Astrocyte of the cerebellum (primary cell): Measurements from ENCODE around the gene ANKRD44.

Experiments used
- DNase-seq: peaks from one replicate; pipeline ENCODE4 v3.0.0-alpha.2; 2011; ENCODE audit warnings: low read depth
- H3K4me3 ChIP-seq: 2 replicates; pipeline ENCODE4 v1.5.1; 2011; ENCODE audit warnings: mild to moderate bottlenecking, low read depth, low read length, moderate library complexity
- in situ Hi-C: cut with HindIII; loops from 2 replicates; pipeline ENCODE4 v1.10.0; 2017; ENCODE audit warnings: low sequenced_read_pairs
- TF ChIP-seq, protein P1 (sequence below): IDR thresholded peaks from 2 replicates; pipeline ENCODE4 v1.5.1; 2012; ENCODE audit warnings: low read length, low read depth, moderate library complexity, mild to moderate bottlenecking; ENCODE audit errors: missing control alignments

Gene ANKRD44

DNA sequence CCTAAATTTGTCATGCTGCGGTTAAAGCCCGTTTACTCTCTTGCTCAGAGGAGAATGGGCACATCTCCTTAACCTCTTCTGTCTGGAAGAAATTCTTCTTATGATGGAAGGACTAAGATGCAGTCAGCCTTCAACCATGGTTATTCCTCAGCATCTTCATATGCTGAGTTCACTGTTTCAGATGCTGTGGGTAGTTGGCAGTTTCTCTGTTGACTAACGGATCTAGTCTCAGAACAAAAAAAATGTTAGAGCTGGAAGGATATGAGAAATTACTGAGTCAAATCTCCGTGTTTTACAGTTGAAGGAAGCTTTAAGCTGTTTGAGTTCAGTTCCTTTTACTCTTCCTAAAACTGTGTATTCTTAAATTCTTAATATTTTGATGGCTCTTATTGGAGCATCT, 340.5 kb downstream of the ANKRD44 start:
- no peak overlapping the region for H3K4me3 ChIP-seq
- no peak for DNase-seq
- TF ChIP-seq, protein P1, sequence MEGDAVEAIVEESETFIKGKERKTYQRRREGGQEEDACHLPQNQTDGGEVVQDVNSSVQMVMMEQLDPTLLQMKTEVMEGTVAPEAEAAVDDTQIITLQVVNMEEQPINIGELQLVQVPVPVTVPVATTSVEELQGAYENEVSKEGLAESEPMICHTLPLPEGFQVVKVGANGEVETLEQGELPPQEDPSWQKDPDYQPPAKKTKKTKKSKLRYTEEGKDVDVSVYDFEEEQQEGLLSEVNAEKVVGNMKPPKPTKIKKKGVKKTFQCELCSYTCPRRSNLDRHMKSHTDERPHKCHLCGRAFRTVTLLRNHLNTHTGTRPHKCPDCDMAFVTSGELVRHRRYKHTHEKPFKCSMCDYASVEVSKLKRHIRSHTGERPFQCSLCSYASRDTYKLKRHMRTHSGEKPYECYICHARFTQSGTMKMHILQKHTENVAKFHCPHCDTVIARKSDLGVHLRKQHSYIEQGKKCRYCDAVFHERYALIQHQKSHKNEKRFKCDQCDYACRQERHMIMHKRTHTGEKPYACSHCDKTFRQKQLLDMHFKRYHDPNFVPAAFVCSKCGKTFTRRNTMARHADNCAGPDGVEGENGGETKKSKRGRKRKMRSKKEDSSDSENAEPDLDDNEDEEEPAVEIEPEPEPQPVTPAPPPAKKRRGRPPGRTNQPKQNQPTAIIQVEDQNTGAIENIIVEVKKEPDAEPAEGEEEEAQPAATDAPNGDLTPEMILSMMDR: no peak
- in situ Hi-C loops: no loop called here

DNA sequence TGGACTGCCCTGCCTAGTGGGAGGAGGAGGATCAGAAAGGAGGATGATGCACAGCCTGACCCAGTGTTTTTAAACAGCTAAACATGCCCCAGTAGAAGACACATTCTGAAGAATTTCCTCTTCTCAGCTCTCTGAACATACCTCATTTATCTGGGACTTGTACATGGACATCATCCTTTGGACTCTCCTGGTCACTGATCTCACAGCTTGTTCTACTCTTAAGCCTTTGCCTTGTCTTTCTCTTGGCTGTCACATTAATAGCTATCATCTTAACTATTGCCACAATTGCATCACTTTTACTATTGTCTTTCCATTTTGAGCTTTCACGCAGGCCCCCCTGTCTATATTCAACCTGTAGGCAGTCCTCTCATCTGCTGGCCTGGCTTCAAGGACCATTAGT, 342.1 kb downstream of the ANKRD44 start:
- no peak overlapping the region for H3K4me3 ChIP-seq
- in situ Hi-C loops: no loop called here
- no peak for DNase-seq
- TF ChIP-seq, protein P1: no peak

DNA sequence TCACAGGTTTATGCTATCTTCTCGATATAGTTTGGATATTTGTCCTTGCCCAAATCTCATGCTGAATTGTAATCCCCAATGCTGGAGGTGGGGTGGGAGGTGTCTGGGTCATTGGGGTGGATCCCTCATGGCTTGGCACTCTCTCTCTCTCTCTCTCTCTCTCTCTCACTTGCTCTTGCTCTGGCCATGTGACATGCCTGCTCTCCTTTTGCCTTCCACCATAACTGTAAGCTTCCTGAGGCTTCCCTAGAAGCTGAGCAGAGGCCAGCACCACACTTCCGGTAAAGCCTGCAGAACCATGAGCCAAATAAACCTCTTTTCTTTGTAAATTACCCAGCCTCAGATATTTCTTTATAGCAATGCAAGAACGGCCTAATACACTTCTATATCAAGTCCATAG, 342.8 kb downstream of the ANKRD44 start:
- DNase-seq: no peak
- TF ChIP-seq, protein P1: no peak
- in situ Hi-C loops: no loop called here

DNA sequence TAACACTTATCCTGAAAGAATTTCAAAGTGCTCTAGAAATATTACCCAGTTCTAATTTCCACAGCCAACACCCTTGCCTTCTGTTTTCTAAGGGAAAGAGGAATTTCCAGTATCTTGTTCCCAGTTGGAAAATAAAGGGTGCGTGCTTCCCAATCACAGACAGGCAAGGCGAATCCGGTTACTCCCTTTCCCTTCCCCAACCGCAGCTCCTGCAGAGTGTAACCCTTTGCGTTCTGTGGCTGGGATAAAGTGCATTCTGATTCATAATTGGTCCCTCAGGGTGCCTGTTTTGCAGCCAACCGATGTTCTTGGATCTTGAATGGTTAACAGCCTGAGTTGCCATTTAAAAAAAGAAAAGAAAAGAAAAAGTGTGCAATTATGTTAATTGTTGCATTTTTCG, 343.5 kb downstream of the ANKRD44 start:
- TF ChIP-seq, protein P1: no peak
- DNase-seq: peak; percentile 34
- peak overlapping the region; percentile 3 for H3K4me3 ChIP-seq
- in situ Hi-C loops: no loop called here

More for the DNA sequence above, 342.8 kb downstream of the ANKRD44 start:
- H3K4me3 ChIP-seq: no peak overlapping the region

DNA sequence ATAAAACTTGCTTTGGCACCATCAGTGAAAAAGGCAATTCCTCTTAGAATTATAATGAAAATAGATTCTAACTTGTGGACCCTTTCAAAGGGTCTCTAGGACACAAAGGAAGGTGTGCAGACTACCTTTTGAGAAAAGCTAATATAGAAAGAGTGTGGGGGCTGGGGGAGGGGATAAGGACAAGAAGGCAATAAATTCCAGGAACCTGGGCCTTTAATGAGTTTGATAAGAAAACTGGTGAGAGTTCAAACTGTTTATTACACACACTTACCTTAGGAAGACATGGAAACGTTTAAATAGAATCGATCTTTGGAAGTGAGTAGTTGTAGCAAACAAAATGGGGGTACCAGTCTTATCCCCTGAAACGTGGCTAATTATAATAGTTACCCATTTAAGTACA, 344.5 kb downstream of the ANKRD44 start:
- TF ChIP-seq, protein P1: no peak
- H3K4me3 ChIP-seq: no peak overlapping the region
- DNase-seq: no peak
- in situ Hi-C loops: no loop called here

DNA sequence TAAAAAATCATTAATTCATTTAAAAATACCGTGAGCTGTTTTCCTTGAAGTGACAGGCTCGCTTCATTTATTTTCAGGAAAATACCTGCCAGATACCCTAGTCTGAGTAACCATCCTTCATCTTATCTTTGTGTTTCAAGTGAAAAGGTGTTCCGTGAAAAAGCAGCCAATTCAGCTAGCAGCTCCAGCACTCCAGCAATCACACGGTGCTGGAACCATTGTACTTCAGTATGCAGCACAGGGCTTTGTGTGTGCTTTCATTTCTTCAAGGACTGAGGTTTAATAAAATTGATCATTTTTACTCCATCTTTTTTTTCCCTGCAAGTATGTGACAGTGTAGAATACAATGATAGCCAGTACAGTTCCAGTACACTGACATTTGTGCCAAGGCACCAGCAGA, 344.9 kb downstream of the ANKRD44 start:
- TF ChIP-seq, protein P1: no peak
- in situ Hi-C loops: no loop called here
- no peak for DNase-seq

DNA sequence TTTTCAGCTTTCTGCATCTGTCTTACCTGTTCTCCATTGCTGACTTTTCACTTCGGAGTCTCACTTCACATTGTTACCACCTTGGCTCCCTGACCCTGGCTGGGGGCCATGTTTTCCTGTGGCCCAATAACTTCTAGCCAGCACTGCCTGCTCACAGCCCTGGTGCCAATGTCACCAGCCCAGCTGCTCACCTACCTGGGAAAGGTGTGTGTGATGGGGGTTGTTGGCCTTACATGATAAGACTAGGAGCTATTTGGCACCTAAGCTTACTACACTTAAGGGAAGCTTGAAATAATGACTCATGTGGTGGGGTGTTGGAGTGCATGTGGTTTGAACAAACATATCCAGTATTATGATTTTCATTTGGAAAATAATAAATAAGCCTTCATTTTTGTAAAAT, 346.6 kb downstream of the ANKRD44 start:
- no peak overlapping the region for H3K4me3 ChIP-seq
- in situ Hi-C loops: no loop called here
- DNase-seq: no peak
- TF ChIP-seq, protein P1: no peak

More for the DNA sequence above, 344.9 kb downstream of the ANKRD44 start:
- H3K4me3 ChIP-seq: no peak overlapping the region
